Germinal center (tissue), 1 donor: ENCODE data around the gene CCDC122.
"Not testable (repeated sequence)": the region's sequence is repeated elsewhere in the genome, so short reads cannot be mapped to it uniquely, and the experiment has no call there.

Source experiments
- DNase-seq: peaks from one replicate; pipeline ENCODE4 v3.0.0; 2012; ENCODE audit warnings: mixed read lengths, low spot score

Gene CCDC122

DNA sequence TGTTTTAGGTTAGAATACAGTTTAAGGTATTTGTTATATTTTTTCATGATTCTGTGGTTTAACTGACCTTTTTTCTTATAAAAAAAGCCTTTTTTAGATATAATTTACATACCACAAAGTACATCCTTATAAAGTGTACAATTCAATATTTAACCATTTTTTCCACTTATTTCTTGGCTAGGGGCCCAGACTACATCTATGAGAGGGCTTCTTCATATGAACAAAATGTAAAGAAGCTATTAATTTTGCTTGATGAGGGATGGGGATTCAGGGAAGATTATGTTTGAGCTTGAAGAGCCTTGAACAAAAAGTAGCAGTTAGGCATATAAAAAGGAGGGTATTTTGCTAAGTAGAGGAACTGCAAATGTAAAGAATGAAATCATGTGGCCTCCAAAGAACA, 2.2 kb downstream of the CCDC122 start:
- DNase-seq: no peak

DNA sequence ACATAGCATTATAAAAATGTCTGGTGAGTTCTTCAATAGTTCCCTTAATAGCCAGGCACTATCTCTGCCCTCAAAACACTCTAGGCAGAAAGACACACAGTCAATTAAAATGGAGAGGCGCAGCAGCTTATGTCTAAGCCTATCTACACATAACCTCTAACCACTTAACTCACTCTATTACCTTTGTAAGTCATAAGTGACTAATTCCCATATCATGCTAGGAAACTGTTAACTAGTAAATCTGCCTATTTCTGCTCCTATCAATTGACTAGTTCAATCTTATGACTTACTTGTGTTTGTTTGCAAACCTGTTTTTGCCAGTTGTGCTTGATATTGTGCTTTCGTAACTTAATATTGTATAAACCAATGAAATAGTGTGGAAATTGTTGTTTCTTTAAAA, 3.2 kb downstream of the CCDC122 start:
- DNase-seq: no peak

DNA sequence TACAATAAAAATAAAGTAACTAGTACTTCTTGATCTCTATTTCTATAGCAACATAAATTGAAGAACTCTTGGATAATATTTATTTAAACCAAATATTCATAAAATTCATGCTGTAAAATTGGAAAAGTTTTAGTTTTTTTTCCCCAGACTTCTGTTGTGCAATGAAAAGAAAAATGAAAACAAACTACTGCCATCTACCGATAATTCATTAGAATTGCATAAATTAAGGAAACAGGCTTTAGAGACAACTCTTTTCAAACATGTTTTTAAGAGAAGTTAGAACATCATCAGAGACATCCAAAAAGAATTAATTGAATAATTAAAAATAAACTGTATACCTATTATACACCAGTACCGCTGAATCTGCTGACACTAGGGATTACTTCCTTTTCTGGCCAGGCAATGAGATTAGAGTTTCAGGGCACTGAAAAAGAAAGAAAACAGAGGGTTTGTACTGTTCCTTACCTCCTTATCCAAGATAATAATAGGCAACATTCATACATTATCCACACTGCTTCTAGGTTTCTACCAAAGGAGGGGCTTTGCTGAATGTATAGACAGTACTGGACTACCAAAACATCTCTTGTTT, 4.9 kb downstream of the CCDC122 start:
- peak; percentile 13 for DNase-seq

GRCh38 chr13:43872181-43872580, 7.4 kb downstream of the CCDC122 start:
- no peak for DNase-seq

- DNase-seq: no peak
Observed at GRCh38 chr13:43865892-43866291, 13.6 kb downstream of the CCDC122 start.

- DNase-seq: no peak
Observed at GRCh38 chr13:43864921-43865320, 14.6 kb downstream of the CCDC122 start.

- DNase-seq: no peak
Observed at GRCh38 chr13:43861863-43862262, 17.7 kb downstream of the CCDC122 start.

DNA sequence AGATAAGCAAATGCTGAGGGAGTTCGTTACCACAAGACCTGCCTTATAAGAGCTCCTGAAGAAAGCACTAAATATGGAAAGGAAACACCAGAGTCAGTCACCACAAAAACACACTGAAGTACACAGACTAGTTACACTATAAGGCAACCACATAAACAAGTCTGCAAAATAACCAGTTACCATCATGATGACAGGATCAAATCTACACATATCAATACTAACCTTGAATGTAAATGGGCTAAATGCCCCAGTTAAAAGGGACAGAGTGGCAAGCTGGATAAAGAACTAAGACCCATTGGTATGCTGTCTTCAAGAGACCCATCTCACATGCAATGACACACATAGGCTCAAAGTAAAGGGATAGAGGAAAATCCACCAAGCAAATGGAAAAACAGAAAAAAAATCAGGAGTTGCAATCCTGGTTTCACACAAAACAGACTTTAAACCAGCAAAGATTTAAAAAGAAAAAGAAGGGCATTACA, 26.6 kb downstream of the CCDC122 start:
- no peak for DNase-seq

DNA sequence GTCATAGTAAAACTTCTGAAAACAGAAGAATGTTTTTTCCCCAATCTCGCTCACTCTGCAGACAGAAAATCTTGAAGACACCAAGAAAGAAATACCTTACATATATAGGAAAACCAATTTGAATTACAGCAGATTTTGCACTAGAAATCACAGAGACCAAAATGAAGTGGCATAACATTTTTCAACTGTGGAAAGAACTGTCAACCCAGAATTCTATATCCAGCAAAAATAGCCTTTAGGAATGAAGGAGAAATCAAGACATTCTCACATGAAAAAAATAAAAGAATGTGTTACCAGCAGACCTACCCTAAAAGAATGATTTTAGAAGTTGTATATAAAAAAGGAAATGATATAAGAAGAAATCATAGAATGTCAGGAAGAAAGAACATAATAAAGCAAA, 28.7 kb downstream of the CCDC122 start:
- no peak for DNase-seq

- DNase-seq: no peak
Observed at GRCh38 chr13:43848001-43848649, 31.4 kb downstream of the CCDC122 start.

GRCh38 chr13:43846496-43847158, 32.9 kb downstream of the CCDC122 start:
- DNase-seq: no peak

DNA sequence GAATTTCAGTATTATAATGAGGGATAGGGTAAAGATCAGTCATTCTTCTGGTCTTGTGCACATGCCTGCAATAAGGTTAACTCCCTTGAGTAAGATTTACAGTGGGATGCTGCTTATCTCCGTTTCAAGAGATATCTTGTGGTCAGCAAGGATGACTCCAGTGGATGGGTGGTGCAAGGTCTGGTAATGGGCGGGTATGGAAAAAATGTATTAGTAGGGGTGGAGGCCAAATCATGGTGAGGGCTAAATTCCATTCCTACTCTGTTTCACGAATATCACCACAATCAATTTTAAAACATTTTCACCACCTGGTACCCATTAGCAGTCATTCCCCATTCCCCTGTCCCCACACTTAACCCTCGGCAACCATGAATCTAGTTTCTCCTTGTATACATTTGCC, 40.6 kb downstream of the CCDC122 start:
- no peak for DNase-seq

GRCh38 chr13:43835701-43836100, 43.8 kb downstream of the CCDC122 start:
- no peak for DNase-seq

DNA sequence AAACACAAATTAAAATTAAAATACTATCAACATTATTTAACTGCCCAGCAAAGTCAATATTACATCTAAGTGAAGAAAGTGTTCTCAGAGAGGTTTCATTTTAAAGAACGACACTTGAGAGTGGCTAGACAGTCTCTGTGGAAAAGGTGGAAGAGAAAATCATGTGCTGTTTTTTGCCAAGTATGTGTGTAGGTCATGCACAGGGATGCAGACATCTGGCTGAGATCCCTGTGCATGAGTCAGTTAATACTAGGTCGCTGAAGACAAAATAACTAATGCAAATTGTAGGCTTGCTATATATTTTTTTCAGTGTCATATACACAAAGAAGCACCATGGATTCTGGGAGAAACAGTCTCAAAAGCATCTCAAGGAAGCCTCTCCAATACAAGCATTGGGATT, 48.5 kb downstream of the CCDC122 start:
- DNase-seq: no peak

- no peak for DNase-seq
Observed at GRCh38 chr13:43830497-43830881, 49.1 kb downstream of the CCDC122 start.

- DNase-seq: not testable (repeated sequence)
Observed at GRCh38 chr13:43824656-43825055, 54.9 kb downstream of the CCDC122 start.

DNA sequence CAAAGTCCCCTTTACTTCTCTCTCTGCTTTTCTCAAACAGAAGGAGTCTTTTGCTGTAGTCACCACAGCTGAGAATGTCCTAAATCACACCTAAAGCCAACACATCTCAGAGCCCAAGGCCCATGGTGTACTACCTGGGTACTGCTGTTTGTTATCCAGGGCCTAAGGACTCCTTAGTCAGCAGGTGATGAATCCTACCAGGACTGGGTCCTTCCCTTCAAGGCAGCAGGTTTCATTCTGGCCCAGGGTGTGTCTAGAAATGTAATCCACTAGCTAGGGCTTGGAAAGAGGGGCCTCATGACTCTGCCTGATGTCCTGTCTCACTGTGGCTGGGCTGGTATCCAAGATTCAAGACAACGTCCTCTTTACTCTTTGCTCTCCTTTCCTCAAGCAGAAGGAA, 56.6 kb downstream of the CCDC122 start:
- DNase-seq: no peak

GRCh38 chr13:43816401-43816889, 63.1 kb downstream of the CCDC122 start:
- DNase-seq: no peak

GRCh38 chr13:43815204-43815603, 64.3 kb downstream of the CCDC122 start:
- DNase-seq: no peak

GRCh38 chr13:43808676-43809075, 70.9 kb downstream of the CCDC122 start:
- no peak for DNase-seq

DNA sequence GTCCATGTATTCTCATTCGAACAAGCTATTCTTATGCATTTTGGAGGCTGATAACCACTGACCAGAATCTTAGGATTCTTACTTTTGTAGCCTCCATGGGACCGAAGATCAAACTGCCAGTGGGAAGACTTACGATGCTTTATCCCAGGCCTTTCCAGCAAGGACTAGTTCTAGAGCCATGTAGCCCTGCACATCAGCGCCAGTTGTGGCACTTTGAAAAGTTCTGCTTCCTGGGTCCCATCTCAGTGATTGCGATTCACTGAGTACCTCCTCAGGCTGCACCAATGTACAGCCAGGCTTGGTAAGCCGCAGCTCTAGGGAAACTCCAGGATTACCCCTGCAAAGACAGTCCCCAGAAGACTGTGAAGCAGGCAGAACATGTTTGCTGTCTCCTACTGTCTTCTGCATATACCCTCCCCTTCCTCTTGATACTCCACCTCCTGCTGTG, 73.8 kb downstream of the CCDC122 start:
- DNase-seq: no peak

DNA sequence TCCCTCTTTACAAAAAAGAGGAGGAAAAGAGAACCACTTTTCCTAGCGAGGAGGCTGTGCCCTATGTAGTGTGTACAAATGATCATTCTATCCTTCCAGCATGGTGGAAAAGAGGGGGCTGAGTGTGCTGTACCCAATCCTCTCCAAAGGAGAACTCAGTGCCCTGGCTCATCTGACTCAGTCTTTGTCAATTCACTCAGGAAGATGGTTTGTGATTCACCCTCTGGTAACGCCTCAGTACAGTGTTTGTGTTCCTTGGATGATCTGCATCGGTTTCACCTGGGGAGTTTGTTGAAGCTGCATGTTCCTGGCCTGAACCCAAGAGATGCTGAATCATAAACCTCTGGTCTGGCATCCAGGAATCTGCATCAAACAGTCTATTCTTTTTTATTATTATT, 74.5 kb downstream of the CCDC122 start:
- no peak for DNase-seq

GRCh38 chr13:43804461-43805070, 75.0 kb downstream of the CCDC122 start:
- DNase-seq: peak; percentile 24
